Mesothelial cell of epicardium (in vitro differentiated cells): ENCODE data around the gene PIK3R6. TPM values are rescaled to one million over a fixed set of nuclear protein-coding genes. Genes with fewer than 3 reads are reported as not detected.
A peak's percentile ranks its signal among the peaks of the same experiment; 100 is the strongest.

Source experiments
- DNase-seq, 2 experiments: peaks; one replicate each; pipeline ENCODE4 v3.0.0; 2021; ENCODE audit warnings: low spot score in 2 of 2; ENCODE audit not compliant: unreplicated experiment in 2 of 2
- H3K27ac Mint-ChIP-seq: 2 replicates; pipeline ENCODE4 v1.8.0; 2021; ENCODE audit warnings: mixed read lengths
- H3K27me3 Mint-ChIP-seq: 2 replicates; pipeline ENCODE4 v1.8.0; 2021; ENCODE audit warnings: low read depth, mixed read lengths
- H3K36me3 Mint-ChIP-seq: 2 replicates; pipeline ENCODE4 v1.8.0; 2021; ENCODE audit warnings: mixed read lengths
- H3K4me1 Mint-ChIP-seq: 2 replicates; pipeline ENCODE4 v1.8.0; 2021; ENCODE audit warnings: mixed read lengths
- H3K4me3 Mint-ChIP-seq: 2 replicates; pipeline ENCODE4 v1.8.0; 2021; ENCODE audit warnings: mild to moderate bottlenecking, moderate library complexity, mixed read lengths
- H3K9me3 Mint-ChIP-seq: 2 replicates; pipeline ENCODE4 v1.8.0; 2021; ENCODE audit warnings: mixed read lengths
- CTCF ChIP-seq: fragments of 200-600 bp; sonication (generic); IDR thresholded peaks from one replicate; pipeline ENCODE4 v1.5.0; 2021; ENCODE audit warnings: antibody characterized with exemption; ENCODE audit not compliant: unreplicated experiment
- total RNA-seq: library from RNA; stranded (reverse); gene quantifications from 3 replicates; pipeline ENCODE4 v1.2.1, GENCODE V29; 2021

Gene PIK3R6
- total RNA-seq, 1 donor from 2014 or later, result not detected

GRCh38 chr17:8799570-8800212 lies 67.8 kb downstream of the PIK3R6 start:
- no peak for DNase-seq
- H3K27me3 Mint-ChIP-seq, result peaks cover 35% of the 10 kb centered on the region
- no peaks in the 10 kb centered on the region for H3K9me3 Mint-ChIP-seq
- peak overlapping the region; percentile 75 for H3K27ac Mint-ChIP-seq
- peak overlapping the region; percentile 57 for H3K4me3 Mint-ChIP-seq
- no peak for TF ChIP-seq CTCF
- H3K4me1 Mint-ChIP-seq, result peaks cover 11% of the 10 kb centered on the region
- H3K36me3 Mint-ChIP-seq, result no peaks in the 10 kb centered on the region

- peak in 1 of 2 experiments; percentile 58 for DNase-seq
- peaks cover 35% of the 10 kb centered on the region for H3K27me3 Mint-ChIP-seq
- no peaks in the 10 kb centered on the region for H3K9me3 Mint-ChIP-seq
- no peaks in the 10 kb centered on the region for H3K36me3 Mint-ChIP-seq
- H3K4me1 Mint-ChIP-seq, result peaks cover 11% of the 10 kb centered on the region
- no peak for TF ChIP-seq CTCF
- H3K4me3 Mint-ChIP-seq, result peak within 1 kb of the TSS; percentile 68
- peak within 1 kb of the TSS; percentile 75 for H3K27ac Mint-ChIP-seq
Observed at GRCh38 chr17:8798846-8799569, 68.5 kb downstream of the PIK3R6 start, which contains the start of gene MFSD6L. Gene MFSD6L (minus strand): TSS chr17:8799365. CDS start chr17:8799120, 245 bp downstream.

- H3K36me3 Mint-ChIP-seq, result no peaks in the 10 kb centered on the region
- TF ChIP-seq CTCF, result no peak
- H3K27ac Mint-ChIP-seq, result peak overlapping the region; percentile 66
- H3K9me3 Mint-ChIP-seq, result no peaks in the 10 kb centered on the region
- H3K4me1 Mint-ChIP-seq, result peaks cover 11% of the 10 kb centered on the region
- peaks cover 35% of the 10 kb centered on the region for H3K27me3 Mint-ChIP-seq
- peak overlapping the region; percentile 68 for H3K4me3 Mint-ChIP-seq
- DNase-seq, result no peak
Observed at GRCh38 chr17:8798176-8798845, 69.2 kb downstream of the PIK3R6 start.

GRCh38 chr17:8797621-8798175 lies 69.8 kb downstream of the PIK3R6 start:
- Mint-ChIP-seq H3K9me3 (no peaks in the 10 kb centered on the region), H3K27ac (peak overlapping the region; percentile 9), H3K36me3 (no peaks in the 10 kb centered on the region), H3K4me1 (peaks cover 11% of the 10 kb centered on the region), H3K27me3 (peaks cover 35% of the 10 kb centered on the region), H3K4me3 (peak overlapping the region; percentile 68)
- no peak for DNase-seq
- no peak for TF ChIP-seq CTCF

GRCh38 chr17:8794636-8795035 lies 72.8 kb downstream of the PIK3R6 start:
- no peak overlapping the region for H3K4me3 Mint-ChIP-seq
- peaks cover 8% of the 10 kb centered on the region for H3K9me3 Mint-ChIP-seq
- peaks cover 3% of the 10 kb centered on the region for H3K36me3 Mint-ChIP-seq
- peaks cover 7% of the 10 kb centered on the region for H3K4me1 Mint-ChIP-seq
- DNase-seq, result no peak
- TF ChIP-seq CTCF, result no peak
- H3K27ac Mint-ChIP-seq, result no peak overlapping the region
- peaks cover 24% of the 10 kb centered on the region for H3K27me3 Mint-ChIP-seq
